Measurements from ENCODE around the gene TAF3. TPM values are rescaled to one million over a fixed set of nuclear protein-coding genes. Genes with fewer than 3 reads are reported as not detected.

Gene TAF3
- total and polyA plus RNA-seq, 8 donors, result 2.3 to 13.4 (median 6.5) TPM

DNA sequence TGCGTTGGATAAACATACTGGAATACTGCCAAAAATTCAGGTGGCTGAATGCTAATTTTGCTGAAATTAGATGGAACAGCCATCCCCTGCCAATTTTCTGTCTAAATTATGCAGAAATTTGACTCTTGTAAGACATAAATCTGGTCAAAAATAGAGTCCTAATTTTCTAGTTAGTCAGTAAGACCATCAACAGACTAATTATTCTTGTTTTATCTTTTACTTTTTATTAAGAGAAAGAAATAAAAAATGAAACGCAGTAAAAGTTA lies 125.8 kb downstream of the TAF3 start:
- Histone ChIP-seq H3K36me3 (no peaks in the 10 kb centered on the region), H3K4me3 (no peak overlapping the region), H3K27me3 (no peaks in the 10 kb centered on the region), H3K9me3 (peaks cover 0 to 4% (median 1%) of the 10 kb centered on the region in 4 donors), H3K4me1 (peaks cover 0 to 26% (median 10%) of the 10 kb centered on the region in 4 donors), H3K27ac (no peak overlapping the region)
- no peak for DNase-seq
- no peak for TF ChIP-seq POLR2A (IDR thresholded peaks at IDR 0.05)
- no peak for TF ChIP-seq EP300 (IDR thresholded peaks at IDR 0.05)
- TF ChIP-seq, protein P1, sequence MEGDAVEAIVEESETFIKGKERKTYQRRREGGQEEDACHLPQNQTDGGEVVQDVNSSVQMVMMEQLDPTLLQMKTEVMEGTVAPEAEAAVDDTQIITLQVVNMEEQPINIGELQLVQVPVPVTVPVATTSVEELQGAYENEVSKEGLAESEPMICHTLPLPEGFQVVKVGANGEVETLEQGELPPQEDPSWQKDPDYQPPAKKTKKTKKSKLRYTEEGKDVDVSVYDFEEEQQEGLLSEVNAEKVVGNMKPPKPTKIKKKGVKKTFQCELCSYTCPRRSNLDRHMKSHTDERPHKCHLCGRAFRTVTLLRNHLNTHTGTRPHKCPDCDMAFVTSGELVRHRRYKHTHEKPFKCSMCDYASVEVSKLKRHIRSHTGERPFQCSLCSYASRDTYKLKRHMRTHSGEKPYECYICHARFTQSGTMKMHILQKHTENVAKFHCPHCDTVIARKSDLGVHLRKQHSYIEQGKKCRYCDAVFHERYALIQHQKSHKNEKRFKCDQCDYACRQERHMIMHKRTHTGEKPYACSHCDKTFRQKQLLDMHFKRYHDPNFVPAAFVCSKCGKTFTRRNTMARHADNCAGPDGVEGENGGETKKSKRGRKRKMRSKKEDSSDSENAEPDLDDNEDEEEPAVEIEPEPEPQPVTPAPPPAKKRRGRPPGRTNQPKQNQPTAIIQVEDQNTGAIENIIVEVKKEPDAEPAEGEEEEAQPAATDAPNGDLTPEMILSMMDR (IDR thresholded peaks at IDR 0.05), result no peak
- TF ChIP-seq POLR2AphosphoS5 (IDR thresholded peaks at IDR 0.05), result no peak
- intact Hi-C loops (cut with DNase I; ENCODE audit: low total_unique reads), result no loop called here
- 73 to 83% (median 75%) methylated on average over 2 of the region's 2 CpGs for WGBS, 5 donors

DNA sequence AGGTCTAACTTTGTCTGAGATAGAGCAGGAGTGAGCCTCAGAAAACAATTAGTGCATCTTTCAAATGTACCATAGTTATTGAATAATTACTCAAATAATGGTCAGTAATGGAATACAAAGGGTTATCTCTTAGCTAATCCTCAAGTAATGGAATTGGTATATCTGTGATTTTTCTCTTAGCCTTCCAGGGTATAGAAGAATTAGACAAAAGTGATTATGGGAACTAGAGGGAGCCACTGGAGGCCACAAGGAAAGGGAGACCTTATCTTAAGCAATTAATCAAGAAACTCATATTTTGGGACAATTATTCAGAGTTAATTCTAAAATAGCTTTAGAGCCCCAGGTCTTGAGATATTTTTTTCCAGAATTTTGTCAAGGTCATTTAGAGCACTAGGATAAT lies 126.2 kb downstream of the TAF3 start:
- TF ChIP-seq POLR2A (IDR thresholded peaks at IDR 0.05) (no peak), POLR2AphosphoS5 (IDR thresholded peaks at IDR 0.05) (no peak), EP300 (IDR thresholded peaks at IDR 0.05) (no peak)
- TF ChIP-seq, protein P1 (IDR thresholded peaks at IDR 0.05), result no peak
- Histone ChIP-seq H3K27ac (no peak overlapping the region), H3K9me3 (peaks cover 0 to 4% (median 0%) of the 10 kb centered on the region in 4 donors), H3K27me3 (no peaks in the 10 kb centered on the region), H3K4me3 (no peak overlapping the region), H3K4me1 (peaks cover 0 to 27% (median 10%) of the 10 kb centered on the region in 4 donors), H3K36me3 (no peaks in the 10 kb centered on the region)
- intact Hi-C loops (cut with DNase I; ENCODE audit: low total_unique reads), result no loop called here
- no peak for DNase-seq

DNA sequence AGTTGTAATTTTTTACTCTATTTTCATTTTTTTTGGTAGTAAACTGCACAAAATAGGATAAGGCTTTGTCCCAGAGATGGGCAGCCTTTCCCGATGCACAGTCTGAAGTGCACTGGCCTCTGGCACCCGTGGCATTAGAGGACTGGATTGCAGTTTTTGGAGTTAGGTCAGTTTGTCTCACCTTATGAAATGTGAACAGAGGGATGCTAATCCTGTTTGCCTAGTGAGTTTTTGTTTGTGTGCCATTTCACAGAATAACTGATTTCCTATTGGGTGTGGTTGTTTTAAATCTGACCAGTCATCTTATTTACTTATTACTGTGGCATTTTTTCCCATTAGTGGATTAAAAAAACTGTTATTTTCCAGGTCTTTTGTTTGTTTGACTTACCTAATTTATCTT lies 126.7 kb downstream of the TAF3 start:
- Histone ChIP-seq H3K4me1 (peaks cover 0 to 27% (median 10%) of the 10 kb centered on the region in 4 donors), H3K4me3 (no peak overlapping the region), H3K9me3 (no peaks in the 10 kb centered on the region), H3K27me3 (no peaks in the 10 kb centered on the region), H3K27ac (no peak overlapping the region), H3K36me3 (no peaks in the 10 kb centered on the region)
- intact Hi-C loops (cut with DNase I; ENCODE audit: low total_unique reads), result no loop called here
- no peak for TF ChIP-seq POLR2A (IDR thresholded peaks at IDR 0.05)
- TF ChIP-seq POLR2AphosphoS5 (IDR thresholded peaks at IDR 0.05), result no peak
- TF ChIP-seq EP300 (IDR thresholded peaks at IDR 0.05), result no peak
- TF ChIP-seq, protein P1 (IDR thresholded peaks at IDR 0.05), result no peak
- WGBS, 5 donors, result 89 to 97% (median 94%) methylated on average over 2 of the region's 2 CpGs
- DNase-seq, result no peak

DNA sequence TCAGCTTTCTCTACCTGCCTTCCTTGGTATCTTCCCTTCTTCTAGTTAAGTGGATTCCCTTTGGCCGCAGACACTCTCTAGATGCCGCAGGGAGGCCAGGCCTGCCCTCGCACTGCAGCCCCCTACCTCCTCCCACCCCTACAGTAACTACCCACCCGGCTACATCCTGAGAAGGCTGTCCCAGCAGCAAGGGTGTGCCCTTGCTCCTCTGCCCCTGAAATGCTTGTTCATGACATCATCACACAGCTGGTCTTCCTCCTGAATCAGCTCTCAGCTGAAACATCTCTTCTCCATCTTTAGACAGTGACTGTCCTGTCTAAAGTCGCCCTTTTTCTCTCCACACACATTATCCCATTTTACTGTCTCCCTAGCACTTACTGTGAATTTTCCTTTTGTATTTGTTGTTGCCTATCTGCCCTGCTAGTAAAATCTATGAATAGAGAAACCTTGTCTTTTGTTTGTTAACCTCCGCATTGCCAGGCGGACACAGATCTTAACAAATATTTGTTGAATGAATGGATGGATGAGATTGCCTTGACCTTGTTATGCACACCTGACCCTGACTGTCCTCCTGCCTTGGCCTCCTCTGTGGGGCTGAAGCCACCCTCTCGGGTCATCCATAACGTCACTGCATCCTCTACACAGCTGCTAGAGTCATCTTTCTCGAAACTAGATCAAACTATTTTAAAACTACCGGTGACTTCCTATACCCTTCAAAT lies 127.3 kb downstream of the TAF3 start:
- H3K9me3 ChIP-seq, result no peaks in the 10 kb centered on the region
- TF ChIP-seq, protein P1 (IDR thresholded peaks at IDR 0.05), result no peak
- no peak for TF ChIP-seq EP300 (IDR thresholded peaks at IDR 0.05)
- no peak for TF ChIP-seq POLR2A (IDR thresholded peaks at IDR 0.05)
- TF ChIP-seq POLR2AphosphoS5 (IDR thresholded peaks at IDR 0.05), result no peak
- H3K36me3 ChIP-seq, result no peaks in the 10 kb centered on the region
- peaks cover 0 to 27% (median 10%) of the 10 kb centered on the region in 4 donors for H3K4me1 ChIP-seq
- H3K4me3 ChIP-seq, result no peak overlapping the region
- peak in 1 of 2 donors; percentile 9 for DNase-seq
- 86 to 93% (median 89%) methylated on average over 11 of the region's 11 CpGs for WGBS, 5 donors
- intact Hi-C loops (cut with DNase I; ENCODE audit: low total_unique reads), result no loop called here
- H3K27me3 ChIP-seq, result no peaks in the 10 kb centered on the region
- no peak overlapping the region for H3K27ac ChIP-seq

All from stomach (tissue), 9 donors.